Measurements from ENCODE around the gene CFAP73. TPM values are rescaled to one million over a fixed set of nuclear protein-coding genes. Genes with fewer than 3 reads are reported as not detected.

Gene CFAP73
- 0.07 to 0.14 TPM (median 0.09 TPM) in 3 of 5 replicates, not detected in the others for total RNA-seq (2022; extraction: Qiagen RNA extraction)

GRCh38 chr12:113149361-113150150 is at the start of gene CFAP73:
Gene CFAP73 (plus strand): TSS chr12:113149724. CDS start chr12:113149858, 134 bp downstream.

GRCh38 chr12:113135178-113136127 is 14.1 kb upstream of the CFAP73 start, which contains the start of gene RASAL1:
Gene RASAL1 (minus strand): TSS chr12:113135761. CDS start chr12:113135462, 299 bp downstream.

GRCh38 chr12:113185180-113186032 is 35.9 kb downstream of the CFAP73 start, which contains the start of the genes DDX54 and RITA1:
Gene DDX54 (minus strand): TSS chr12:113185478. CDS start chr12:113185451, 27 bp downstream.
Gene RITA1 (plus strand): TSS chr12:113185721. CDS start chr12:113186747, 1,026 bp downstream.

Other genes starting within 250 kb of the CFAP73 start
- 27.1 to 42.4 TPM (median 35.3 TPM) in 5 replicates for gene OAS1, start 242.8 kb upstream of the CFAP73 start, total RNA-seq (2022; extraction: Qiagen RNA extraction)
- 18.4 to 27.6 TPM (median 23.5 TPM) in 5 replicates for gene OAS3, start 211.2 kb upstream of the CFAP73 start, total RNA-seq (2022; extraction: Qiagen RNA extraction)
- gene OAS2, start 171.2 kb upstream of the CFAP73 start, total RNA-seq (2022; extraction: Qiagen RNA extraction) = 0.11 to 0.22 TPM (median 0.15 TPM) in 5 replicates
- 0.41 to 0.50 TPM (median 0.45 TPM) in 5 replicates for gene DTX1, start 93.0 kb upstream of the CFAP73 start, total RNA-seq (2022; extraction: Qiagen RNA extraction)
- gene RASAL1, start 14.0 kb upstream of the CFAP73 start, total RNA-seq (2022; extraction: Qiagen RNA extraction) = 0.17 to 0.46 TPM (median 0.33 TPM) in 5 replicates
- gene DDX54, start 35.8 kb downstream of the CFAP73 start, total RNA-seq (2022; extraction: Qiagen RNA extraction) = 60.5 to 82.8 TPM (median 74.0 TPM) in 5 replicates
- 26.2 to 32.6 TPM (median 29.6 TPM) in 5 replicates for gene RITA1, start 36.0 kb downstream of the CFAP73 start, total RNA-seq (2022; extraction: Qiagen RNA extraction)
- 16.7 to 21.0 TPM (median 17.6 TPM) in 5 replicates for gene TPCN1, start 71.7 kb downstream of the CFAP73 start, total RNA-seq (2022; extraction: Qiagen RNA extraction)
- 7.3 to 10.5 TPM (median 9.5 TPM) in 5 replicates for gene SLC8B1, start 185.4 kb downstream of the CFAP73 start, total RNA-seq (2022; extraction: Qiagen RNA extraction)
- 28.8 to 33.9 TPM (median 32.6 TPM) in 5 replicates for gene PLBD2, start 208.9 kb downstream of the CFAP73 start, total RNA-seq (2022; extraction: Qiagen RNA extraction)

Data from A549 treated with Hydrocortisone at 1 μM for 4 hours (cell line).